HepG2 (cell line): ENCODE results near the gene TOMM22. TPM values are rescaled to one million over a fixed set of nuclear protein-coding genes. Genes with fewer than 3 reads are reported as not detected.

Experiments
- ARHGAP35 ChIP-seq: sonication (generic); formaldehyde crosslinking; IDR thresholded peaks from 2 replicates; pipeline ENCODE4 v1.9.0; 2022; ENCODE audit warnings: mild to moderate bottlenecking, inconsistent platforms, moderate library complexity, missing genetic modification reagents, borderline replicate concordance
- ARID5B ChIP-seq: IDR thresholded peaks from 2 replicates; pipeline ENCODE4 v1.4.0; 2020; ENCODE audit warnings: mild to moderate bottlenecking, missing genetic modification reagents
- ARNT ChIP-seq: fragments of 450-650 bp; IDR thresholded peaks from 2 replicates; pipeline ENCODE4 v1.6.1; 2017
- DMAP1 ChIP-seq: IDR thresholded peaks from 2 replicates; pipeline ENCODE4 v1.6.1; 2016
- HIVEP1 ChIP-seq: sonication (generic); formaldehyde crosslinking; IDR thresholded peaks from 2 replicates; pipeline ENCODE4 v1.4.0; 2020; ENCODE audit warnings: mild to moderate bottlenecking, missing genetic modification reagents
- KLF6 ChIP-seq: IDR thresholded peaks from 2 replicates; pipeline ENCODE4 v1.8.0; 2016; ENCODE audit warnings: missing biosample characterization, missing genetic modification reagents
- PHF8 ChIP-seq: sonication (generic); formaldehyde crosslinking; IDR thresholded peaks from 2 replicates; pipeline ENCODE4 v1.5.0; 2020; ENCODE audit warnings: missing genetic modification reagents
- POLR2AphosphoS2 ChIP-seq: IDR thresholded peaks from 2 replicates; pipeline ENCODE4 v1.6.1; 2011; ENCODE audit warnings: low read depth, low read length, improper control_type of control experiment
- POLR2AphosphoS5 ChIP-seq: IDR thresholded peaks from 2 replicates; pipeline ENCODE4 v1.6.1; 2012; ENCODE audit warnings: low read depth, low read length
- PRDM10 ChIP-seq: sonication (generic); formaldehyde crosslinking; IDR thresholded peaks from 2 replicates; pipeline ENCODE4 v1.4.0; 2020; ENCODE audit warnings: low read depth, missing genetic modification reagents
- REL ChIP-seq: sonication (generic); formaldehyde crosslinking; conservative IDR thresholded peaks from 2 replicates; pipeline ENCODE4 v1.8.0; 2022; ENCODE audit warnings: mild to moderate bottlenecking, missing genetic modification reagents, moderate library complexity
- RFX5 ChIP-seq: IDR thresholded peaks from 2 replicates; pipeline ENCODE4 v1.6.1; 2011; ENCODE audit warnings: low read depth, low read length, improper control_type of control experiment
- SCMH1 ChIP-seq: sonication (generic); formaldehyde crosslinking; IDR thresholded peaks from 2 replicates; pipeline ENCODE4 v1.9.0; 2021; ENCODE audit warnings: missing genetic modification reagents, mild to moderate bottlenecking, borderline replicate concordance
- SIX1 ChIP-seq: sonication (generic); formaldehyde crosslinking; IDR thresholded peaks from 2 replicates; pipeline ENCODE4 v1.4.0; 2020; ENCODE audit warnings: missing genetic modification reagents, borderline replicate concordance
- SIX4 ChIP-seq: sonication (generic); formaldehyde crosslinking; IDR thresholded peaks from 2 replicates; pipeline ENCODE4 v1.4.0; 2020; ENCODE audit warnings: missing genetic modification reagents
- TEAD3 ChIP-seq: optimal IDR thresholded peaks from 2 replicates; pipeline ENCODE3; 2016; ENCODE audit warnings: borderline replicate concordance
- TEF ChIP-seq: sonication (generic); formaldehyde crosslinking; IDR thresholded peaks from 2 replicates; pipeline ENCODE4 v1.5.0; 2020; ENCODE audit warnings: missing genetic modification reagents
- ZBTB7A ChIP-seq: sonication (generic); formaldehyde crosslinking; IDR thresholded peaks from 2 replicates; pipeline ENCODE4 v1.8.0; 2022; ENCODE audit warnings: mild to moderate bottlenecking, missing genetic modification reagents
- ZFP36L2 ChIP-seq: sonication (generic); formaldehyde crosslinking; IDR thresholded peaks from 2 replicates; pipeline ENCODE4 v1.4.0; 2020; ENCODE audit warnings: missing genetic modification reagents
- ZKSCAN8 ChIP-seq: IDR thresholded peaks from 2 replicates; pipeline ENCODE4 v1.6.1; 2016; ENCODE audit warnings: borderline replicate concordance, missing genetic modification reagents, missing compliant biosample characterization
- ZNF234 ChIP-seq: sonication (generic); formaldehyde crosslinking; conservative IDR thresholded peaks from 2 replicates; pipeline ENCODE4 v1.5.1; 2020; ENCODE audit warnings: mild to moderate bottlenecking, missing genetic modification reagents
- ZSCAN30 ChIP-seq: sonication (generic); formaldehyde crosslinking; IDR thresholded peaks from 2 replicates; pipeline ENCODE4 v1.5.0; 2020; ENCODE audit warnings: mild to moderate bottlenecking, missing genetic modification reagents
- polyA plus RNA-seq, 8 experiments: library from polyadenylated mRNA; depleted of rRNA in 3 of 8; stranded (reverse) in 7 of 8; unstranded in 1 of 8; fragments of >200 nt; fragmentation: Illumina TruSeq in 4 of 8; extraction: Trizol in 4 of 8; gene quantifications; 2 replicates each; pipeline versions ENCODE4 v1.2.1 to v1.2.3, GENCODE V29; 2011 to 2016; ENCODE audit warnings: low read depth in 4 of 8, missing spikeins in 1 of 8, mixed read lengths in 1 of 8; ENCODE audit not compliant: insufficient read depth in 1 of 8
- total RNA-seq, 5 experiments: library from RNA; depleted of rRNA; stranded (reverse); fragments of >200 nt; fragmentation: Illumina TruSeq; extraction: Trizol; gene quantifications; 2 replicates each; pipeline ENCODE4 v1.2.3, GENCODE V29; 2016; ENCODE audit warnings: low read depth in 1 of 5

Gene TOMM22
- total and polyA plus RNA-seq, 2 of the 13 experiments (the other 11 are each of a cell fraction or from before 2014, with no cell fraction given): 46.9 to 118 TPM

GRCh38 chr22:38681582-38682335, at the start of gene TOMM22 (continued):
- TF ChIP-seq ZFP36L2 (no peak), PRDM10 (CRISPR knock-in tag) (peak; percentile 86), PHF8 (CRISPR knock-in tag) (peak; percentile 100), HIVEP1 (CRISPR knock-in tag) (peak; percentile 97), DMAP1 (CRISPR knock-in tag) (peak; percentile 96), ARHGAP35 (CRISPR knock-in tag) (peak; percentile 81), TEF (no peak), SCMH1 (CRISPR knock-in tag) (no peak), ARID5B (CRISPR knock-in tag) (peak; percentile 76), SIX1 (CRISPR knock-in tag) (0 out of 2 replicates have a peak, but pooled peaks have one; percentile 26), ARNT (no peak), POLR2AphosphoS2 (no peak), POLR2AphosphoS5 (peak; percentile 91), ZKSCAN8 (CRISPR knock-in tag) (peak; percentile 64; the same call in 1 of the 2 replicates), ZBTB7A (CRISPR knock-in tag) (0 out of 2 replicates have a peak, but pooled peaks have one; percentile 71), REL (peak; percentile 82; the same call in 1 of the 2 replicates), TEAD3 (CRISPR knock-in tag) (peak; percentile 83), ZSCAN30 (CRISPR knock-in tag) (no peak), SIX4 (CRISPR knock-in tag) (peak; percentile 63; the same call in 1 of the 2 replicates), ZNF234 (CRISPR knock-in tag) (no peak), RFX5 (no peak), KLF6 (CRISPR knock-in tag) (peak; percentile 91)
